GM19240 (cell line): ENCODE data around the gene SDR42E2.
"Not testable (repeated sequence)": the region's sequence is repeated elsewhere in the genome, so short reads cannot be mapped to it uniquely, and the experiment has no call there.

Experiments
- DNase-seq: peaks from one replicate; pipeline ENCODE4 v3.0.0; 2011; ENCODE audit warnings: low spot score; ENCODE audit not compliant: insufficient read length

The SDR42E2 gene

DNA sequence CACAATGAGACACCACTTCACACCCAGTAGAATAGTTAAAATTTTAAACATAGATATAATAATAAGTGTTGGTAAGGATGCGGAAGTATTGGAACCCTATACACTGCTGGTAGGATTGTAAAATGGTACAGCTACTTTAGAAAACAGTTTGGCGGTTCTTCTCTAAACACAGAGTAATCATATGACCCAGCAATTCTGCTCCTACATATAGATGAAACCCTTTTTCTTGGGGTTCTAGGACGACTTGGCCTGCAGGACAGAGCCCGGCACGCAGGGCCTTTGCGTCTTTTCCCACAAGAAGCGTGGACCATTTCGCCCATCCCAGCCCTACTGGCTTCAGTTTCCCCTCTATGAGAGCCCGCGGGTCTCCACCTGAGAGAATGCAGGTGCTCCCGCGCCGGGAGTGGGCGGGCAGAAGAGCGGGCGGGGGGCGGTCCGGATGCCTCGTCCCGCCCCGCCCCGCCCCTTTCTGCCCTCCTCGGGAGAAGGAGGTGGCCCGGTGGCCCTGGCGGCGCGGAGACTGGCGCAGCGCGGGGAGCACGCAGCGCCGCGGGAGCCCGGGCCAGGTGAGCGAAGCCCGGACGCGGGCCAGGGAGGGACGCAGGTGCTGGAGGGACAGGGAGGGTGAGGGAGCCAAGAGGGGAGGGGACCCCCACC is at the start of gene SDR42E2:
Gene SDR42E2 (plus strand): TSS at position 508 of the 657 bp plus-strand sequence. CDS start 3,077 bp downstream, outside the sequence.
- DNase-seq: no peak

DNA sequence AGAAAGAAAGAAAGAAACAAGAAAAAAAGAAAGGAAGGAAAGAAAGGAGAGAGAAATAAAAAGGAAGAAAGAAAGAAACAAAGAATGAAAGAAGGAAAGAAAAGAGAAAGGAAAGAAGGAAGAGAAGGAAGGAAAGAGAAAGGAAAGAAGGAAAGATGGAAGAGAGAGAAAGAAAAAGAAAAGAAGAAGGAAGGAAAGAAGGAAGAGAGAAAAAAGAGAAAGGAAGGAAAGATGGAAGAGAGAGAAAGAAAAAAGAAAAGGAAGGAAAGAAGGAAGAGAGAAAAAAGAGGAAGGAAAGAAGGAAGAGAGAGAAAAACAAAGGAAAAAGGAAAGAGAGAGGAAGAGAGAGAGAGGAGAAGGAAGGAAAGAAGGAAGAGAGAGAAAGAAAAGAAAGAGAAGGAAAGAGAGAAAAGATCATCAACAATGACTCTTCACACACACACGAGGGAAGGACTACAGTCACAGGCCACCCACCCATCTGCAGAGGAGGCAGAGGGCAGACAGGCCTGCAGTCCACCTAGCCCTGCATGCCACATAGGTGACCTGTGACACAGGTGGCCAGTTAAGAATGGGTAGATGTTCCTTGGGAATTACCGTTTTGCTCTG is 46.1 kb upstream of the SDR42E2 start:
- no peak for DNase-seq

DNA sequence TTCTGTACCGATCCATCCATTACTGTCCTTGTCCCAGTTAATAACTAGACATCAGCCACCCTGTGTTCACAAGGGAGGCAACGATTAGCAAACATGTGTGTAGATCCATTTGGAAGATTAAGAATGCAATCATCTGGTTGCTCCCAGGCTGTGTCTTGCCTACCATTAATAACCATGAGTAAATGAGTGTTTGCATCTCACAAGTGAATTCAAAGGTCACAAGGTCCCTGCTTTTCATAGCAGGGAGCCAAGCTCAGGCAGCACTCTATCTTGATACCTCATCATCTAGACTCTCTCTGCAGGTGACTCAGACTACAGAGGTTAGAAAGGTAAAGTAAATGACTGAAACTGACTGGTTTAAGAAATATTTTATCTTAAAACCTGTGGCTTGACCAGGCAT is 44.7 kb upstream of the SDR42E2 start:
- DNase-seq: no peak

DNA sequence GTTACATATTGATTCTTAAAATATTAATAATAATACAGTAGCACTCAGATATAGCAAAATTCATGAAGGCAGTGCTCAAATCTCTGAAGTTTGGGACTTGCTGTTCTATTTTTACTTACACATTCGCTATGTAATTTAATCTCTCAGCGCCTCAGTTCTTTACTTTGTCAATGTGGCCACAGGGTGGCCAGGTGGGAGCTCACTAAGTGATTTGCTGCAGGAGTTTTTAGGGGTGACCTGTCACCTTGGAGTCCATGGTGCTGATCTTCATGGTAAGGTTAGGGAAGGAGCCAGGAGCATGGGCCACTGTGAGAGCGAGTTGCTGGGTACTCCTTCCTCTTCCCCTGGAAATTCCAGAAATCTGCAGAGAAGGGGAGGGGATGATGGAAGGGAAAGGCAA is 41.9 kb upstream of the SDR42E2 start:
- no peak for DNase-seq

DNA sequence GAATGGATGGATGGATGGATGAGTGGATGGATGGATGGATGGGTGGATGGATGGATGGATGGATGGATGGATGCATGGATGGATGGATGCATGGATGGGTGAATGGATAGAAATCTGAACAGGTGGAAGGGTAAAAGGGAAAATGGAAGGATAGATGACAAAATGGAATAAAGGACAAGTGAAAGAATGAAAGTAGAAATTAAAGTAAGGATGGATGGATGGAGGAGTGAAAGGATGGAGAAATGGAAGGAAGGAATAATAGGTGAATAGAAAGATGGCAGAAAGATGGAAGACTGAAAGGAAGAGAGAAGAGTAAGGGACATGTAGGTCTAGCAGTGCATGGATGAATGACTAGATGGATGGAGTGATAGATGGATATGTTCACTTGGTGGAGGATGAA is 40.1 kb upstream of the SDR42E2 start:
- no peak for DNase-seq

DNA sequence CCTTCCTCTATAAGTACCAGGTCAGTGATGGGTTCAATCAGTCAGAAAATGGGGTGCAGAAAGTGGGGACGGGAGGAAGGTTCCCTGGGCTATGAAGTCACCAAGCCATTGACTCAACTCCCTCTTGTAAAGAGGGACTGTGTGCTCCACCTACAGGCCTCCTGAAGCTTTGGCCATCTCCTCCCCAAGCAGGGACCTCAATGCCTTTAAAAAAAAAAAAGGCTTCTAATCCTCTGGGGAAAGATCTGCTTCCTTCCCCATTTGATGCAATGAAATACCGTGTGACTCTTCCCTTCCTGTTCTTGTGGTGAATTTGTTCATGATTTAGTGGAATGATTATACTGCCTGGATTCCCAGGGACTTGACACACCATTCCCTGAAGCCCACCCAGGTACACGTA is 39.2 kb upstream of the SDR42E2 start:
- DNase-seq: no peak

DNA sequence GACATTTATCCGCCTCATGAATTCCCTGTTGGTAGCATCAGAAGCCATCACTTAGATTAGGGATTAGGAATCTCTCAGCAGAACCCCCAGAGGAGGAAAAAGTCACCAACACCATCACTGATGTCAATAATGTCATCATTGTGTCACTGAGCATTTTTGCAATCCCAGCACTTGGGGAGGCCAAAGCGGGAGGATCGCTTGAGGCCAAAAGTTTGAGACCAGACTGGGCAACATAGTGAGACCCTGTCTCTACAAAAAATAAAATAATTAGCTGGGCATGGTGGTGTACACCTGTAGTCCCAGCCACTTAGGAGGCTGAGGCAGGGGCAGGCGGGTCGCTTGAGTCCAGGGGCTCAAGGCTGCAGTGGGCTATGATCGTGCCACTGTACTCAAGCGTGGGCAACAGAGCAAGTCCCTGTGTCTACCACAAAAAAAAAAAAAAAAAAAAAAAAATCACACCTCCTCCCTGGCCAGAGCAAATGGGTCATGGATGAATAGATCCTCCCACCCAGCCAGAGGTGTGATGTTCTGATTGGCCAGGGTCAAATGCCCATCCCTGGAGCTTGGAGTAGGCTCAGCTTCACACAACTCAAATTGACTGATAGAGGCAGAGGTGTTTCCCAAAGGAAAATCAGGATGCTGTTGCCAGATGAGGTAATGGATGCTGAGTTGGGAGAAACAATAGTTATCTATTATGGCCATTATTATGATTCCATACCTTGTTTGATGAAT is 38.4 kb upstream of the SDR42E2 start:
- no peak for DNase-seq

DNA sequence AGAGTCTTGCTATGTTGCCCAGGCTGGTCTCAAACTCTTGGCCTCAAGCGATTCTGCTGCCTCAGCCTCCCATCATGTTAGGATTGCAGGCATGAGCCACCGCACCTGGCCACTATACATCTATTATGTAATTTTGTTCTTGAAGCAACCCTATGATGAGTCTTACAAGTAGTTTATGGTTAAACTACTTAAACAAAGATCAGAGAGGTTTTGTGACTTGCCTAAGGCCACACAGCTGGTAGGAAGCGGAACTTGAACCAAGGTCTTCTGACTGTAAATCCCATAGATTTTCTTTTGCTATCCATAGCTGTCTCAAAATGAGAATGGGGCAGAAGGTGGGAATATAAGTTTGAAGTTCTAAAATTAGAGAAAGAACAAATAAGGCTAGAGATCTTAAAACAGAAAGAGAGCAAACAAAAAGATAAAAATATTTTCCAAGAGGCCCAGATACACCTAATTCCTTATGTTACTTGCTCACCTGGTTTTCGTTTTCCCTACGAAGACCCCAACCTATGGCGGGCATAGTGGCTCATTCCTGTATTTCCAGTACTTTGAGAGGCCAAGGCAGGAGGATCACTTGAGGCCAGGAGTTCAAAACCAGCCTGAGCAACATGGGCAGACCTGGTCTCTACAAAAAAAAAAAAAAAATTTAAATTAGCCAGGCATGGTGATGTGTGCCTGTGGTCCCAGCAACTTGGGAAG is 37.6 kb upstream of the SDR42E2 start:
- no peak for DNase-seq

DNA sequence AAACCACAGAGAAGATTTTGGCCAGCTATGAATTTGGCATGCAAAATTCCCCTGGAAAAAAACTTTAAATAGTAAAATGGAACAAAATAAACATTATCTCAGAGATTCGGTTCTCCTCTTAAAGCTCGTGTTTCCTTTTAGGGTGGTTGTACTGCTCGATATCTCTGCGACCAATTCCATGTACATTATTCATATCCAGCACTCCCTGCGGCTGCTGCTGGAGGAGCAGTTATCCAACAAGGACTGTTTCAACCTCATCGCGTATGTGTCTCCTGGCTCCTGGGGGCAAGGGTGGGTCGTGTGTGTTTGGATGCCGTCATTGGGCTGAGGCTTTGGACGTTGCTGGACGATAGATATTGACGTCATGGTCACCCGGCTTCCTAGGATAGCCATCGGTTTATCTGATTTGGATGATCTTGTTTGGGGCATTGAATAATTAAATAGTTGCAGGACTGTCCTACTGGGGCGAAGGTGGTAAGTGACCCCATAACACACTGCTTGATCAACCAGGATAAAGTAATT is 36.2 kb upstream of the SDR42E2 start:
- DNase-seq: no peak

DNA sequence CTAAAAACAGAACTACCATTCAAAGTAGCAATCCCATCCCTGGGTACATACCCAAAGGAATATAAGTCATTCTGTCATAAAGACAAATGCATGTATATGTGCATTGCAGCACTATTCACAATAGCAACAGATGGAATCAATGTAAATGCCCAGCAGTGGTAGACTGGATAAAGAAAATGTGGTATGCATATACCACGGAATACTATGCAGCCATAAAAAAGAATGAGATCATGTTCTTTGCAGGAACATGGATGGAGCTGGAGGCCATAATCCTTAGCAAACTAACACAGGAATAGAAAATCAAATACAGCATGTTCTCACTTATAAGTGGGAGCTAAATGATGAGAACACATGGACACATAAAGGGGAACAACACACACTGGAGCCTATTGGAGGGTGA is 33.8 kb upstream of the SDR42E2 start:
- not testable (repeated sequence) for DNase-seq

DNA sequence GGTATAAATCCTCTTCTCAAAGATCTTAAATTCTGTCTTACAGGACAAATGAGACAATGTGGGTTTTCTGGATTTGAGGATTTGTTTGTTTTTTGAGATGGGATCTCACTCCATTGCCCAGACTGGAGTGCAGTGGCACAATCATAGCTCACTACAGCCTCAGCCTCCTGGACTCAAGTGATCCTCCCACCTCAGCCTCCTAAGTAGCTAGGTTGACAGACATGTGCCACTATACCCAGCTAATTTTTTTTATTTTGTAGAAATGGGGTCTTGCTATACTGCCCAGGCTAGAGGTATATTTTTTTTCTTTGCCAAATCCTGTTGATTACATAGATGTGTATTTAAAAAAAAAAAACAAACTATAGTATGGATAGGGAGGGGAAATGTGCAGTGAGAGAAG is 31.8 kb upstream of the SDR42E2 start:
- no peak for DNase-seq

DNA sequence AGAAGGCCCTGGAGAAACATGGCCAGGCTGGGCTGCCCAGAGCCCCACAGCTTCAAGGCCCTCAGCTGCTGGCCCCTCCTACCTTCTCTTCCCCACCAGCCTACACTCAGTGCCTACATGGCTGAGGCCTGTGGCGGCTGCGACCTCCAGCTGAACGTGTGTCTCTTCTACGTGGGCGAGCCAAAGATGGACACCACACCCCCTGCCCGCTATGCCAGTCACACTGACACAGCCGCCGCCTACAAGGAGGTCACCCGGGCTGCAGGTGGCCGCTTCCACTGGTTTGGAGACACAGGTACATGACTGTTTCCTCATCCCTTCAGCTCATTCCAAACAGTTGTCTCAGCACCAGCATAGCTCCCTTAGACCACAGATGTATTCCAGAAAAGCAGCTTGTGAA is 29.5 kb upstream of the SDR42E2 start:
- no peak for DNase-seq

DNA sequence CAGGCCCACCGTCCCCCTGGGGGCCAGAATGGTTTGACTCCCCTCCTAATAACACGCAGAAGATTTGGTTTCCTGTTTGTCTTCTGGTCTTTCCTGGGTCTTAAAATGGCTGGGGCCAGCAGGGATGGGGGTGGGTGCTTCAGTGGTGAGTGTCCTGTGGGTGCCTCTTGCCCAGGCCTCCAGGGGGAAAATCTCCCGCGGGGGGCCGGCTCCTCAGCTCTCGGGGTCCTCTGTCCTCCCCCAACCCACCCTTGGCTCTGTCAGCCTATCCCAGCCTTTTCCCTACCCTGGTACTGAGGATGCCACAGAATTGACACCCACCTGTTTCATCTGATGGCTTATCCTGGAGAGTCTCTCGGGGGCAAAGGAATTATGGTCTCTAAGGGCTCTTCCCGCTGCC is 23.8 kb upstream of the SDR42E2 start:
- DNase-seq: no peak

DNA sequence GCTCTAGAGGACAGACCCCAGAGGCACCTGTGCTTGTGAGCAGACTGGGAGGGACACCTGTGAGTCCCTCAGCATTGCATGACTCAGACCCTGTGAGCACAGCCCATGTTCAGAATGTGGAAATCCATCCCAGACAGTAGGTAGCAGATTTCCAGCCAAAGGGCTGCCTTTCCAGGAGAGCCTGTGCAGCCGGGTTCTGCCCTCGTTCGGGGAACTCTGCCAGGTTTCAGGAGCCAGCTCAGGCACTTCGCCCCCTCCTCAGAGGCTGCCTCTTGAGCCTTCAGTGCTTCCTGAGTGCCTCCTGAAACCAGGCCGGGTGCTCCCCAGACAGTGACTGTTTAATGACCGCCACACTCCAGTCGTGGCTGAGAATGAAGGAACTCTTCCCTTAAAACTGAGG is 23.3 kb upstream of the SDR42E2 start:
- DNase-seq: no peak

DNA sequence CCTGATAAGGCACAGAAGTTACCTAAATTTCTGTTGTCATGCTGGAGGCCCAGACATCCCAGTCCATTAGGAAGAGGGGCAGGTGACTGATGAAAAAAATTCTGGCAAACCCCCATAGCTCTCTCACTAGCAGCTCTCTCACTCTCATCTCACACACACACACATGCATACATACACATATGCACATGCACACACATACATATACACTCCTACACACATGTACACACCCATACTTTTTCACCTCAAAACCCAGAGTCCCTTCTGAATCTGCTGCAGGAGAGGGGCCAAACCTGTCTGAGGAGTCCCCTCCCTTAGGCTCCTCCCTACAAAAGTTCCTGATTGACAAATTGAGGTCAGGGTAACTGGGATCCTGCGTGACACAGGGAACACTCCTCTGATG is 22.6 kb upstream of the SDR42E2 start:
- no peak for DNase-seq

DNA sequence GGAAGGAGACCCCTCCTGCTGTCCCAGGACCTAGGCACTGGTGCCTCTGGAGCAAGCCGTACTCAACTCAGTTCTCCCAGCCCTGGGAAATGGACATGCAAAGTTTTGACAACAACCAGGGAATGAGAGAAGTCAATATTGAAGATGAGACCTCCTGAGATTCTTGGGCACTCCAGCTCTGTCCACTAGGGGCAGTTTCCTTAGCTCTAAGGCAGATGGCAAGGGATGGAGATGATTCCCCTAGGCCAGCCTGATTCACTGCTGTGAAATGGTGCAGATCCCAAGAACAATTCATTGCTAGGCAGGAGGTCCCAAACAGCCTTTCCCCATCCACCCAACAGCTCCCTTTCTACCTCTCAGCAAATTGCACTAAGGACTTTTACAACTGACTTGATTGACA is 20.5 kb upstream of the SDR42E2 start:
- DNase-seq: no peak

DNA sequence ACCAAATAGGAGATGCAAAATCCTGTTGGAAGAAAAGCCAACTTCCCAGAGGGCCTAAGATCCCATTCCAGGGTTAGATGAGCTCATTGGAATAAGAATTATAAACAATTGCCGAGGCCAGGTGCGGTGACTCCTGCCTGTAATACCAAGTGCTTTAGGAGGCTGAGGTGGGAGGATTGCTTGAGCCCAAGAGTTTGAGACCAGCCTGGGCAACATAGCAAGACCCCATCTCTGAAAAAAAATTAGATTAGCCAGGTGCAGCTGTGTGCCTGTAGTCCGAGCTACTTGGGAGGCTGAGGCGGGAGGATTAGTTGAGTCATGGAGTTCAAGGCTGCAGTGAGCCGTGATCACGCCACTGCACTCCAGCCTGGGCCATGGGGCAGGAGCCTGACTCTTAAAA is 17.8 kb upstream of the SDR42E2 start:
- no peak for DNase-seq

DNA sequence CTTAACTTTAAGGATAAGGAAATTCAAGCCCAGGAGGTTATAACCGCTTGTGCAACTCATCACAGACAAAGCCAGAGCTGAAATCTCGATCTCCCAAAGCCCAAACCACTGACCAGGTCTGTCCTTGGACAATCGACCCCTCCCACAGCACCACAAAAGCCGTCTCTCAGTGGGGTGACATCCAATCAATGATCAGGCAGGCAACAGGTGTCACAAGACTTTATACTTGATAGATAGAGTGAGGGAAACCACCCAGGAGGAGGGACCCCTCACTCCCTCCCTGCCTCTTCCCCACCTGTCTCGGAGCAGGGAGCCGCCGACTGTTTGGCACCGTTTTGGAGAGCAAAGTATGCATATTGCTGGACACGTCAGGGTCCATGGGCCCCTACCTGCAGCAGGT is 14.5 kb upstream of the SDR42E2 start:
- DNase-seq: no peak

DNA sequence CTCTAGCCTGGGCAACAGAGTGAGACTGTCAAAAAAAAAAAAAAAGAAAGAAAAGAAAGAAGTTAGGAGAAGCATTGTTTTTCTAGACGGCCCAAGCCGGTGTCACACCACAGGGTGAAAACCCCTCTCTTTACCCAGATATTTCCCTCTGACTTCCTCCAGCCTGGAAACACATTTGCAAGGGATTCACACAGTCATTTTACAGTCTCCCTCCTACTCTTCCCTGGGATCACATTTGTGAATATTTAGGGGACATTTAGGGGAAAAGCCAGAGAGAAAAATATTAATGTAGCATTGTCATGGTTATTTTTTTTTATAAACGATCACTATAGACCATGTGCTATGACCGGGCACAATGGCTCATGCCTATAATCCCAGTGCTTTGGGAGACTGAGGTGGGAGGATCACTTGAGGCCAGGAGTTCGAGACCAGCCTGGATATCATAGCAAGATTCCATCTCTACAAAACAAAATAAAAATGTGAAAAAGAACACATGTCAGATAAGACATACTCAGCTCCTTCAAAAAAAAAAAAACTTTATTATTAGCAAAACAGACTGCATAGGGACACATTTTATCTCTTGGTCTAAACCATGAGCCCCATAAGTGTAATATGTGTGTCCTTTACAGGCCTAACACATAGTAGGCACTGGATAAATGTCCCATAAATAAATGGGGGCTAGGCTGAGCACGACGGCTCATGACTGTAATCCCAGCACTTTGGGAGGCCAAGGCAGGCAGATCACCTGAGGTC is 10.9 kb upstream of the SDR42E2 start:
- DNase-seq: no peak

DNA sequence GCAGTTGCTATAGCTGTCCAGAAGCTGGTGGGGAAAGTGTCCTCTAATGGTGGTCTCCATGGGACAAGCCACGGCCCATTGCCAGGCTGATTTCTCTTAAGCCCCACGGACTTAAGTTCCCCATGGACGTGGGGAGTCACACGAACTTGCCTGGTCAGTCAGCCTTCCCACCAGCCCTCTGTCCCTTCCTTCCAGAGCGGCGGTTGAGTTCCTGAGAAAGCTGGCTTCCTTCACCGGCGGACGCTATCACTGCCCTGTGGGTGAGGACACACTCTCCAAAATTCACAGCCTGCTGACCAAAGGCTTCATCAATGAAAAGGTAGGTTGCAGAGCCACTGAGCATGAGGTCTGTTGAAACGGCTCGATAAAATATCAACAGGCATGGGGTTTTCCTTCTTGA is 10.0 kb upstream of the SDR42E2 start:
- DNase-seq: no peak

DNA sequence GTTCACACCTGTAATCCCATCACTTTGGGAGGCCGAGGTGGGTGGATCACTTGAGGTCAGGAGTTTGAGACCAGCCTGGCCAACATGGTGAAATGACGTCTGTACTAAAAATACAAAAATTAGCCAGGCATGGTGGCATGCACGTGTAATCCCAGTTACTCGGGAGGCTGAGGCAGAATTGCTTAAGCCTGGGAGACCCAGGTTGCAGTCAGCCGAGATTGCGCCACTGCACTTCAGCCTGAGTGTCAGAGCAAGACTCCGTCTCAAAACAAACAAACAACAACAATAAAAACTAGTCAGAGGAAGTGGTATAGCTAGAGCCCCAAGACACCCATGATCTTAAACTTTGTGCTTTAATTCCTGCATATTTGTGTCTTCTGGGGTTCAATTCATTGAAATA is 9.2 kb upstream of the SDR42E2 start:
- not testable (repeated sequence) for DNase-seq
